GM12878 (cell line): ENCODE results near the gene CETN1. TPM values are rescaled to one million over a fixed set of nuclear protein-coding genes. Genes with fewer than 3 reads are reported as not detected.

ENCODE experiments used
- ATAC-seq: fragments of 200-7000 bp; cut with Tn5 transposase; 3 replicates; pipeline ENCODE4 v1.9.1; 2020; ENCODE audit warnings: mild to moderate bottlenecking, moderate library complexity
- BruUV-seq: library from RNA; stranded (reverse); fragments of 400-500 nt; replicated peaks from 2 replicates; lab custom pipeline; 2021; lab: Mats Ljungman, UMichigan
- CTCF ChIA-PET: fragments of 300-600 bp; sonication (Branson Sonifier 250); formaldehyde crosslinking; extraction: SDS; loops from one replicate; lab custom pipeline; 2021; ENCODE audit warnings: inconsistent platforms; lab: Yijun Ruan, JAX
- POLR2A ChIA-PET: fragments of 350-600 bp; formaldehyde crosslinking; extraction: SDS; loops from one replicate; lab custom pipeline; 2021; ENCODE audit warnings: inconsistent platforms; lab: Charles Lee
- RAD21 ChIA-PET: fragments of 300-600 bp; sonication (Branson Sonifier 250); formaldehyde crosslinking; loops from one replicate; lab custom pipeline; 2023; ENCODE audit warnings: antibody characterized with exemption; ENCODE audit not compliant: unreplicated experiment; lab: Charles Lee
- SMC1A ChIA-PET: fragments of 300-600 bp; sonication (Branson Sonifier 250); formaldehyde crosslinking; loops from one replicate; lab custom pipeline; 2023; ENCODE audit not compliant: unreplicated experiment, uncharacterized antibody; lab: Charles Lee
- DNase-seq: peaks from one replicate; pipeline ENCODE4 v3.0.0-alpha.2; 2011; ENCODE audit warnings: low read depth, low spot score
- FAIRE-seq: peaks from 3 replicates; lab custom pipeline; 2011; peaks lifted over from hg19 to GRCh38; lab: Jason Lieb, UNC
- H2AFZ ChIP-seq: 2 replicates; pipeline ENCODE4 v1.6.0; 2011; ENCODE audit warnings: low read depth, low read length, control low read depth; ENCODE audit not compliant: control insufficient read depth
- H3K27ac ChIP-seq: 2 replicates; pipeline ENCODE4 v1.5.1; 2011; ENCODE audit warnings: control low read depth; ENCODE audit not compliant: control insufficient read depth, insufficient read depth
- H3K27me3 ChIP-seq, 2 experiments: replicated peaks in 1 of 2; 2 replicates each; pipeline versions ENCODE4 v1.6.0 to v1.6.1; 2011; ENCODE audit warnings: low read length in 1 of 2; ENCODE audit not compliant: control insufficient read depth in 2 of 2, insufficient read depth in 2 of 2
- H3K36me3 ChIP-seq, 2 experiments: 2 replicates each; pipeline ENCODE4 v1.5.1; 2011; ENCODE audit warnings: low read length in 1 of 2; ENCODE audit not compliant: control insufficient read depth in 2 of 2, insufficient read depth in 2 of 2
- H3K4me1 ChIP-seq: 2 replicates; pipeline ENCODE4 v1.6.1; 2011; ENCODE audit warnings: mild to moderate bottlenecking, low read length, moderate library complexity, mixed read lengths; ENCODE audit not compliant: control insufficient read depth, insufficient read depth
- H3K4me2 ChIP-seq: 2 replicates; pipeline ENCODE4 v1.6.0; 2011; ENCODE audit warnings: control low read depth; ENCODE audit not compliant: control insufficient read depth, insufficient read depth
- H3K4me3 ChIP-seq: fragments of 200-600 bp; sonication (generic); 2 replicates; pipeline ENCODE4 v1.5.1; 2016
- H3K79me2 ChIP-seq: 2 replicates; pipeline ENCODE4 v1.6.0; 2011; ENCODE audit warnings: low read length; ENCODE audit not compliant: control insufficient read depth, insufficient read depth
- H3K9ac ChIP-seq: 2 replicates; pipeline ENCODE4 v1.8.0; 2011; ENCODE audit warnings: low read length, control low read depth, mixed read lengths; ENCODE audit not compliant: control insufficient read depth, insufficient read depth
- H3K9me3 ChIP-seq: replicated peaks from 3 replicates; pipeline ENCODE4 v1.5.1; 2011; ENCODE audit warnings: mild to moderate bottlenecking, low read length; ENCODE audit not compliant: control insufficient read depth, insufficient read depth
- H4K20me1 ChIP-seq: 2 replicates; pipeline ENCODE4 v1.6.0; 2011; ENCODE audit not compliant: control insufficient read depth, insufficient read depth
- BACH1 ChIP-seq: fragments of 450-650 bp; IDR thresholded peaks from 2 replicates; pipeline ENCODE4 v1.6.1; 2017; ENCODE audit warnings: mild to moderate bottlenecking, borderline replicate concordance
- BRCA1 ChIP-seq: IDR thresholded peaks from 2 replicates; pipeline ENCODE4 v1.6.1; 2011; ENCODE audit warnings: low read depth, low read length, improper control_type of control experiment
- DPF2 ChIP-seq: fragments of 450-650 bp; IDR thresholded peaks from 2 replicates; pipeline ENCODE4 v1.6.1; 2017; ENCODE audit warnings: mild to moderate bottlenecking
- FOS ChIP-seq: IDR thresholded peaks from 3 replicates; pipeline ENCODE4 v1.6.1; 2011; ENCODE audit warnings: borderline replicate concordance; ENCODE audit not compliant: insufficient read length; ENCODE audit errors: extremely low read depth
- HDAC6 ChIP-seq: fragments of 200-600 bp; sonication (generic); IDR thresholded peaks from one replicate; pipeline ENCODE4 v1.8.0; 2017; ENCODE audit warnings: antibody characterized with exemption; ENCODE audit not compliant: unreplicated experiment
- MEF2A ChIP-seq: IDR thresholded peaks from 2 replicates; pipeline ENCODE4 v1.6.1; 2011; ENCODE audit warnings: low read depth, mild to moderate bottlenecking, low read length, moderate library complexity; ENCODE audit not compliant: insufficient read depth
- MTA3 ChIP-seq: IDR thresholded peaks from 2 replicates; pipeline ENCODE4 v1.6.1; 2012; ENCODE audit warnings: low read length, inconsistent platforms, borderline replicate concordance
- NFYA ChIP-seq: IDR thresholded peaks from 2 replicates; pipeline ENCODE4 v1.6.1; 2011; ENCODE audit warnings: low read depth, mild to moderate bottlenecking, low read length, improper control_type of control experiment, borderline replicate concordance
- SUZ12 ChIP-seq: fragments of 200-600 bp; sonication (generic); IDR thresholded peaks from one replicate; pipeline ENCODE4 v1.6.1; 2018; ENCODE audit warnings: antibody characterized with exemption, mild to moderate bottlenecking; ENCODE audit not compliant: unreplicated experiment
- YBX1 ChIP-seq: fragments of 450-650 bp; IDR thresholded peaks from 2 replicates; pipeline ENCODE4 v1.6.1; 2016; ENCODE audit warnings: antibody characterized with exemption
- YY1 ChIP-seq: IDR thresholded peaks from 2 replicates; pipeline ENCODE4 v1.6.1; 2011; ENCODE audit warnings: low read depth, mild to moderate bottlenecking, low read length
- ZNF384 ChIP-seq: IDR thresholded peaks from 2 replicates; pipeline ENCODE4 v1.6.1; 2012; ENCODE audit warnings: low read depth, mild to moderate bottlenecking, low read length, improper control_type of control experiment, borderline replicate concordance
- WGBS: methylation state at CpG from one replicate; pipeline ENCODE4 v1.1.6; 2016; ENCODE audit warnings: low lambda C conversion rate; ENCODE audit not compliant: insufficient replicate concordance, insufficient coverage; ENCODE audit errors: missing lambda C conversion rate; 5-methylcytosine and 5-hydroxymethylcytosine counted together
- in situ Hi-C: fragments of 300-500 bp; cut with MboI; formaldehyde crosslinking; loops from 9 replicates; pipeline ENCODE4 v1.14.3; 2018; ENCODE audit warnings: mixed read lengths
- intact Hi-C: fragments of 100-400 bp; cut with micrococcal nuclease; formaldehyde crosslinking; loops from one replicate; pipeline ENCODE4 v1.14.2; 2022; ENCODE audit not compliant: unreplicated experiment
- polyA plus RNA-seq, 11 experiments: library from polyadenylated mRNA; depleted of rRNA in 4 of 11; unstranded in 6 of 11; stranded (reverse) in 5 of 11; fragments of >200 nt; fragmentation: Nextera tagmentation in 4 of 11; fragmentation: Illumina TruSeq in 1 of 11; extraction: Ambion mirVana in 4 of 11; extraction: Trizol in 1 of 11; gene quantifications; 1 replicate in 1 of 11; 2 replicates in 10 of 11; pipeline versions ENCODE4 v1.2.1 to v1.2.3, GENCODE V29; 2011 to 2016; ENCODE audit warnings: inconsistent platforms in 2 of 11, missing spikeins in 2 of 11, low read depth in 1 of 11
- total RNA-seq, 4 experiments: library from RNA; depleted of rRNA in 3 of 4; stranded (reverse); fragments of >200 nt in 3 of 4; fragmentation: Illumina TruSeq in 1 of 4; extraction: Trizol in 1 of 4; gene quantifications; 2 replicates each; pipeline versions ENCODE4 v1.2.1 to v1.2.3, GENCODE V29; 2013 to 2021
- TF ChIP-seq, protein P1 (sequence below): fragments of 450-650 bp; conservative IDR thresholded peaks from 2 replicates; pipeline ENCODE4 v1.6.1; 2017; ENCODE audit warnings: mild to moderate bottlenecking, moderate library complexity
- TF ChIP-seq, protein P2 (sequence below): fragments of 450-650 bp; IDR thresholded peaks from 2 replicates; pipeline ENCODE4 v1.6.1; 2018; ENCODE audit warnings: mild to moderate bottlenecking, low read depth, moderate library complexity; ENCODE audit not compliant: partially characterized antibody
- TF ChIP-seq, protein P3 (sequence below): fragments of 450-650 bp; IDR thresholded peaks from 2 replicates; pipeline ENCODE4 v1.6.1; 2017; ENCODE audit warnings: borderline replicate concordance
- TF ChIP-seq, protein P4 (sequence below): fragments of 450-650 bp; IDR thresholded peaks from 2 replicates; pipeline ENCODE4 v1.6.1; 2017; ENCODE audit warnings: mild to moderate bottlenecking

Gene CETN1
- total and polyA plus RNA-seq, 10 of the 15 experiments (the other 5 are each of a cell fraction or from before 2014, with no cell fraction given): not detected

DNA sequence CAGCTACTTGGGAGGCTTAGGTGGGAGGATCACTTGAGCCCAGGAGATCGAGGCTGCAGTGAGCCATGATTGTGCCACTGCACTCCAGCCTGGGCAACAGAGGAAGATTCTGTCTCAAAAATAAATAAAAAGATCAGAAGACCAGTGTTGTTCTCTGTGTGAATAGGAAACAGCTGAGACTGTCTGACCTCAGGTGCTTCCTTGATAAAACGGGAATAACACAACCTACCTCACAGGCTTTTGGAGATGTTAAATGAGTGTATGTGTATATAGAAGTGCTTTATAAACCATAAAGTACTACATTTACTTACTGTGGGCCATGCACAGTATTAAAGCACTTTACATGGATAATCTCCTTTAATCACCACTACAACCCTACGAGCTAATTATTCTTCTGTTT, 9.9 kb upstream of the CETN1 start (continued):
- TF ChIP-seq NFYA (no peak), ZNF384 (no peak), FOS (no peak), MEF2A (no peak), DPF2 (no peak)
- TF ChIP-seq, protein P1, sequence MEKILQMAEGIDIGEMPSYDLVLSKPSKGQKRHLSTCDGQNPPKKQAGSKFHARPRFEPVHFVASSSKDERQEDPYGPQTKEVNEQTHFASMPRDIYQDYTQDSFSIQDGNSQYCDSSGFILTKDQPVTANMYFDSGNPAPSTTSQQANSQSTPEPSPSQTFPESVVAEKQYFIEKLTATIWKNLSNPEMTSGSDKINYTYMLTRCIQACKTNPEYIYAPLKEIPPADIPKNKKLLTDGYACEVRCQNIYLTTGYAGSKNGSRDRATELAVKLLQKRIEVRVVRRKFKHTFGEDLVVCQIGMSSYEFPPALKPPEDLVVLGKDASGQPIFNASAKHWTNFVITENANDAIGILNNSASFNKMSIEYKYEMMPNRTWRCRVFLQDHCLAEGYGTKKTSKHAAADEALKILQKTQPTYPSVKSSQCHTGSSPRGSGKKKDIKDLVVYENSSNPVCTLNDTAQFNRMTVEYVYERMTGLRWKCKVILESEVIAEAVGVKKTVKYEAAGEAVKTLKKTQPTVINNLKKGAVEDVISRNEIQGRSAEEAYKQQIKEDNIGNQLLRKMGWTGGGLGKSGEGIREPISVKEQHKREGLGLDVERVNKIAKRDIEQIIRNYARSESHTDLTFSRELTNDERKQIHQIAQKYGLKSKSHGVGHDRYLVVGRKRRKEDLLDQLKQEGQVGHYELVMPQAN: no peak

DNA sequence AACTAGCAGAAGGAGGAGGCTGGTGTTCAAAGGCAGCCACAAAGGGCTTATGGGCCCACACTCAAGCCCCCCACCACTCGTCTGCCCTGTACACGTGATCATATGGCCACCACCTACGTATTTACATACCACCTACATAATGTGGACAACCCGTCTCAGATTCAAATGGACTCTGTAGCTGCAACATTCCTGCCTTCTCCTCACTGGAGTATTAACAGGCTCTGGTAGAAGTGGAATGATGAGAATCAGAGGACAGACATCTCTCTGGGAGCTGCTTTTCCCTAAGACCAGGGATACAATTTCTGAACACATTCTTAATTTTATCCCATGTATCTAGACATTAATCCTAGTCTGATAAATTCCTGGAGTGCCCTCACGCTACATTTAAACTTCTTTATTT, 9.5 kb upstream of the CETN1 start:
- intact Hi-C loops (no loop called here), in situ Hi-C loops (no loop called here)
- no peak overlapping the region for H3K9ac ChIP-seq
- ATAC-seq (no peak), FAIRE-seq (no peak), DNase-seq (no peak)
- ChIA-PET RAD21 (no interaction called here), POLR2A (no interaction called here), SMC1A (interaction anchor here (1.0 to 1.7 kb wide), 4 partner anchors 10 to 277 kb away, joined by 3 to 4 read pairs (median 3); no protein-coding TSS in a partner anchor), CTCF (interaction anchor here (0.6 to 1.8 kb wide), 3 partner anchors 27 to 1004 kb away, joined by 3 to 4 read pairs (median 3); no protein-coding TSS in a partner anchor)
- H3K36me3 ChIP-seq: no peaks in the 10 kb centered on the region
- H3K4me1 ChIP-seq: no peaks in the 10 kb centered on the region
- H2AFZ ChIP-seq: no peak overlapping the region
- peaks cover 0 to 2% of the 10 kb centered on the region in 2 experiments; a peak in 3 of 4 replicates for H3K27me3 ChIP-seq
- no TSS peak for BruUV-seq
- H3K9me3 ChIP-seq: no peaks in the 10 kb centered on the region
- whole genome bisulfite sequencing: 21% methylated on average over 5 of the region's 5 CpGs
- H3K79me2 ChIP-seq: no peaks in the 10 kb centered on the region
- H3K27ac ChIP-seq: no peak overlapping the region
- no peak overlapping the region for H3K4me3 ChIP-seq
- H4K20me1 ChIP-seq: no peaks in the 10 kb centered on the region
- H3K4me2 ChIP-seq: no peak overlapping the region
- no peak for TF ChIP-seq YBX1
- TF ChIP-seq, protein P2, sequence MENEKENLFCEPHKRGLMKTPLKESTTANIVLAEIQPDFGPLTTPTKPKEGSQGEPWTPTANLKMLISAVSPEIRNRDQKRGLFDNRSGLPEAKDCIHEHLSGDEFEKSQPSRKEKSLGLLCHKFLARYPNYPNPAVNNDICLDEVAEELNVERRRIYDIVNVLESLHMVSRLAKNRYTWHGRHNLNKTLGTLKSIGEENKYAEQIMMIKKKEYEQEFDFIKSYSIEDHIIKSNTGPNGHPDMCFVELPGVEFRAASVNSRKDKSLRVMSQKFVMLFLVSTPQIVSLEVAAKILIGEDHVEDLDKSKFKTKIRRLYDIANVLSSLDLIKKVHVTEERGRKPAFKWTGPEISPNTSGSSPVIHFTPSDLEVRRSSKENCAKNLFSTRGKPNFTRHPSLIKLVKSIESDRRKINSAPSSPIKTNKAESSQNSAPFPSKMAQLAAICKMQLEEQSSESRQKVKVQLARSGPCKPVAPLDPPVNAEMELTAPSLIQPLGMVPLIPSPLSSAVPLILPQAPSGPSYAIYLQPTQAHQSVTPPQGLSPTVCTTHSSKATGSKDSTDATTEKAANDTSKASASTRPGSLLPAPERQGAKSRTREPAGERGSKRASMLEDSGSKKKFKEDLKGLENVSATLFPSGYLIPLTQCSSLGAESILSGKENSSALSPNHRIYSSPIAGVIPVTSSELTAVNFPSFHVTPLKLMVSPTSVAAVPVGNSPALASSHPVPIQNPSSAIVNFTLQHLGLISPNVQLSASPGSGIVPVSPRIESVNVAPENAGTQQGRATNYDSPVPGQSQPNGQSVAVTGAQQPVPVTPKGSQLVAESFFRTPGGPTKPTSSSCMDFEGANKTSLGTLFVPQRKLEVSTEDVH: no peak
- TF ChIP-seq, protein P3, sequence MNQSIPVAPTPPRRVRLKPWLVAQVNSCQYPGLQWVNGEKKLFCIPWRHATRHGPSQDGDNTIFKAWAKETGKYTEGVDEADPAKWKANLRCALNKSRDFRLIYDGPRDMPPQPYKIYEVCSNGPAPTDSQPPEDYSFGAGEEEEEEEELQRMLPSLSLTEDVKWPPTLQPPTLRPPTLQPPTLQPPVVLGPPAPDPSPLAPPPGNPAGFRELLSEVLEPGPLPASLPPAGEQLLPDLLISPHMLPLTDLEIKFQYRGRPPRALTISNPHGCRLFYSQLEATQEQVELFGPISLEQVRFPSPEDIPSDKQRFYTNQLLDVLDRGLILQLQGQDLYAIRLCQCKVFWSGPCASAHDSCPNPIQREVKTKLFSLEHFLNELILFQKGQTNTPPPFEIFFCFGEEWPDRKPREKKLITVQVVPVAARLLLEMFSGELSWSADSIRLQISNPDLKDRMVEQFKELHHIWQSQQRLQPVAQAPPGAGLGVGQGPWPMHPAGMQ: no peak
- TF ChIP-seq HDAC6: no peak
- TF ChIP-seq BACH1: no peak
- TF ChIP-seq SUZ12: no peak
- TF ChIP-seq YY1: no peak
- TF ChIP-seq ZNF384: no peak
- TF ChIP-seq MTA3: no peak
- TF ChIP-seq BRCA1: no peak
- TF ChIP-seq, protein P4, sequence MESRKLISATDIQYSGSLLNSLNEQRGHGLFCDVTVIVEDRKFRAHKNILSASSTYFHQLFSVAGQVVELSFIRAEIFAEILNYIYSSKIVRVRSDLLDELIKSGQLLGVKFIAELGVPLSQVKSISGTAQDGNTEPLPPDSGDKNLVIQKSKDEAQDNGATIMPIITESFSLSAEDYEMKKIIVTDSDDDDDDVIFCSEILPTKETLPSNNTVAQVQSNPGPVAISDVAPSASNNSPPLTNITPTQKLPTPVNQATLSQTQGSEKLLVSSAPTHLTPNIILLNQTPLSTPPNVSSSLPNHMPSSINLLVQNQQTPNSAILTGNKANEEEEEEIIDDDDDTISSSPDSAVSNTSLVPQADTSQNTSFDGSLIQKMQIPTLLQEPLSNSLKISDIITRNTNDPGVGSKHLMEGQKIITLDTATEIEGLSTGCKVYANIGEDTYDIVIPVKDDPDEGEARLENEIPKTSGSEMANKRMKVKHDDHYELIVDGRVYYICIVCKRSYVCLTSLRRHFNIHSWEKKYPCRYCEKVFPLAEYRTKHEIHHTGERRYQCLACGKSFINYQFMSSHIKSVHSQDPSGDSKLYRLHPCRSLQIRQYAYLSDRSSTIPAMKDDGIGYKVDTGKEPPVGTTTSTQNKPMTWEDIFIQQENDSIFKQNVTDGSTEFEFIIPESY: no peak
